Small intestine (tissue), 7 donors: ENCODE data around the gene CFB. TPM values are rescaled to one million over a fixed set of nuclear protein-coding genes. Genes with fewer than 3 reads are reported as not detected.
A peak's percentile ranks its signal among the peaks of the same experiment; 100 is the strongest.

Source experiments
- DNase-seq, 2 donors: peaks; one replicate each; pipeline versions ENCODE4 v3.0.0 to v3.0.0-alpha.2; 2013
- FAIRE-seq: peaks from 2 replicates; lab custom pipeline; 2012; peaks lifted over from hg19 to GRCh38; lab: Jason Lieb, UNC
- H3K27ac ChIP-seq, 3 donors: one replicate each; pipeline ENCODE4 v1.5.1; 2013; ENCODE audit warnings: low read length in 2 of 3, mild to moderate bottlenecking in 2 of 3, control low read depth in 1 of 3, inconsistent platforms in 1 of 3, low read depth in 1 of 3, moderate library complexity in 1 of 3
- H3K27me3 ChIP-seq, 3 donors: one replicate each; pipeline ENCODE4 v1.6.1; 2013; ENCODE audit warnings: low read length in 3 of 3, inconsistent platforms in 1 of 3; ENCODE audit not compliant: control insufficient read depth in 3 of 3, insufficient read depth in 3 of 3
- H3K36me3 ChIP-seq, 3 donors: one replicate each; pipeline ENCODE4 v1.6.1; 2013; ENCODE audit warnings: low read length in 3 of 3, inconsistent platforms in 1 of 3, low read depth in 1 of 3, mild to moderate bottlenecking in 1 of 3, moderate library complexity in 1 of 3; ENCODE audit not compliant: control insufficient read depth in 3 of 3, insufficient read depth in 2 of 3
- H3K4me1 ChIP-seq, 3 donors: one replicate each; pipeline ENCODE4 v1.6.1; 2013; ENCODE audit warnings: low read length in 2 of 3, inconsistent platforms in 1 of 3, low read depth in 1 of 3, mild to moderate bottlenecking in 1 of 3, moderate library complexity in 1 of 3; ENCODE audit not compliant: control insufficient read depth in 3 of 3, insufficient read depth in 2 of 3
- H3K4me3 ChIP-seq, 3 donors: one replicate each; pipeline ENCODE4 v1.5.1; 2013; ENCODE audit warnings: low read length in 3 of 3, control low read depth in 1 of 3, inconsistent platforms in 1 of 3, low read depth in 1 of 3, mild to moderate bottlenecking in 1 of 3, moderate library complexity in 1 of 3
- H3K9me3 ChIP-seq, 2 donors: one replicate each; pipeline ENCODE4 v1.6.1; 2013; ENCODE audit warnings: low read depth in 1 of 2, low read length in 1 of 2; ENCODE audit not compliant: control insufficient read depth in 2 of 2, insufficient read depth in 1 of 2
- WGBS, 3 donors: extraction: QIAGEN DNeasy Blood & Tissue Kit; methylation state at CpG; one replicate each; pipeline ENCODE4 v1.1.7; 2013; 5-methylcytosine and 5-hydroxymethylcytosine counted together
- polyA plus RNA-seq, 4 donors: library from polyadenylated mRNA; stranded (reverse) in 3 of 4; unstranded in 1 of 4; fragments of 200-250 nt in 3 of 4; fragments of 120-200 nt in 1 of 4; gene quantifications; one replicate each; pipeline versions ENCODE4 v1.2.1 to v1.2.3, GENCODE V29; 2013
- donor health status: healthy with polysubstance abuse.
- donor health status: control.
- donor health status: control.
- donor health status: Bipolar disorder and iron deficiency.
- donor health status: healthy.

The CFB gene
- polyA plus RNA-seq, 4 donors, result 38.7 to 141 (median 80.6) TPM

DNA sequence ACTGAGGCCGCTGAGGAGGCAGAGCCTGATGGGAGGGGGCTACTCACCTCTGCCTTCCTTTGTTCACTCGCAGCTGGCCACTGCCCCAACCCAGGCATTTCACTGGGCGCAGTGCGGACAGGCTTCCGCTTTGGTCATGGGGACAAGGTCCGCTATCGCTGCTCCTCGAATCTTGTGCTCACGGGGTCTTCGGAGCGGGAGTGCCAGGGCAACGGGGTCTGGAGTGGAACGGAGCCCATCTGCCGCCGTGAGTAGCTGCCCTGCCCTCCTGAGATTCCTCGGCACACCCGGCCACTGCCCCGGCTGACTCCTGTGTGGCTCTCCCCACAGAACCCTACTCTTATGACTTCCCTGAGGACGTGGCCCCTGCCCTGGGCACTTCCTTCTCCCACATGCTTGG, 12.4 kb upstream of the CFB start:
- WGBS, 3 donors, result 82 to 94% (median 89%) methylated on average over 16 to 19 of the region's 19 CpGs
- no peak overlapping the region for H3K4me3 ChIP-seq
- H3K9me3 ChIP-seq, result peaks cover 0 to 2% of the 10 kb centered on the region in 2 donors
- H3K27me3 ChIP-seq, result no peaks in the 10 kb centered on the region
- DNase-seq (no peak), FAIRE-seq (no peak)
- H3K4me1 ChIP-seq, result peaks cover 0 to 2% (median 2%) of the 10 kb centered on the region in 3 donors
- H3K27ac ChIP-seq, result no peak overlapping the region
- no peaks in the 10 kb centered on the region for H3K36me3 ChIP-seq

DNA sequence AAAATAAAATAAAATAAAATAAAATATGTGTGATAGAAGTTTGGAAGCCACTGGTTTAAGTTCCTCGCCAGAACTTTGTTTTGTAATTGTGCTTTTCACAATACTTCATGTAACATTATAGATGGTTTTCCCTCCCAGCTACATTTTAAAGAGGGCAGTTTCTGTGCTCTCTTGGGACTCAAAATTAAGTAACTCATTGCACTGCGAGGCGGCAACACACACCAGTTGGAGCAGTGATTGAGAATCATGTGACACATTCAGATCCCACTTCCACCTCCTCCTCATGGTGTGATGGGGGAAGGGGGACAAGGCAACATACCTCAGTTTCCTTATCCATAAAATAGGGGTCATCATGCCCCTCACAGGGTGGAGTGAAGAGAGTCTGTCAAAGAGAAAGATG, 10.9 kb upstream of the CFB start:
- WGBS, 3 donors, result 67 to 90% (median 90%) methylated on average over 3 of the region's 3 CpGs
- Histone ChIP-seq H3K36me3 (no peaks in the 10 kb centered on the region), H3K27me3 (no peaks in the 10 kb centered on the region), H3K4me1 (peaks cover 0 to 5% (median 0%) of the 10 kb centered on the region in 3 donors), H3K27ac (no peak overlapping the region), H3K4me3 (no peak overlapping the region), H3K9me3 (peaks cover 0 to 2% of the 10 kb centered on the region in 2 donors)
- no peak for DNase-seq
- no peak for FAIRE-seq

DNA sequence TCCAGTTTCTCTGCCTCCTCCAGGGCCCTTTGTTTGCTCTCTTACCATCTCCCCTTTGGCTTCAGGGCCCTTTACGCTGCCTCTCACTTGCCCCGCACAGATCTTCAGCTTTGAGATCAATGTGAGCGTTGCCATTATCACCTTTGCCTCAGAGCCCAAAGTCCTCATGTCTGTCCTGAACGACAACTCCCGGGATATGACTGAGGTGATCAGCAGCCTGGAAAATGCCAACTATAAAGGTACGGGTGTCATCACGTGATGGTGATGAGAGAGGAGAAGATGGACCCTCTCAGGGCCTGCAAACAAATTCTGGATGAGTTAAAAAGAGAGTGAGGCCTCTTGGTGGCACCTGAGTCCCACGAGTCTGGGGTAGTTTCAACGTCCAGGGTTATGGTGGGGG, 10.1 kb upstream of the CFB start:
- H3K27ac ChIP-seq, result no peak overlapping the region
- H3K9me3 ChIP-seq, result peaks cover 0 to 2% of the 10 kb centered on the region in 2 donors
- peak; percentile 50 to 51 for DNase-seq
- no peak overlapping the region for H3K4me3 ChIP-seq
- no peaks in the 10 kb centered on the region for H3K36me3 ChIP-seq
- 47 to 72% (median 57%) methylated on average over 9 of the region's 9 CpGs for WGBS, 3 donors
- no peak for FAIRE-seq
- no peaks in the 10 kb centered on the region for H3K27me3 ChIP-seq
- peaks cover 0 to 12% (median 0%) of the 10 kb centered on the region in 3 donors for H3K4me1 ChIP-seq

DNA sequence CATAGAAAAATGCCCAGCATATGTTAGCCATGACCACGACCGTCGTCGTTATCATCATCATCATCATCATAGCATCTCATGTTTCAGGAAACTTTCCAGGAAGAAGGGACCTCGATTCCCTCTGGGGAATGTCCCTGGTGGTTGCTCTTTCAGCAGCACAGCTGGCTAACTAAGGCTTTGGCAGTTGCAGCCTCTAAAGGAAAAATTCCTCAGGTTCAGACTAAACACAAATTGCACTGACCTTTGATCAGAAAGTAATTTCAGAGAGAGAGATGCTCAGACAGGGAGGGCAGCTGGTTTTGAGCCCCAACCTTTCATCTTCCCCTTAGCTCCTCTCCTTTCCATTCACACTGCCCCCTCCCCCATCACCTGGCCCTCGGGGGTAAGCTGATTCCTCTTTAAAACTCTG, 5.6 kb upstream of the CFB start:
- 4 to 7% (median 5%) methylated on average over 6 of the region's 6 CpGs for WGBS, 3 donors
- H3K9me3 ChIP-seq, result no peaks in the 10 kb centered on the region
- no peaks in the 10 kb centered on the region for H3K27me3 ChIP-seq
- no peak overlapping the region for H3K27ac ChIP-seq
- FAIRE-seq, result no peak
- H3K36me3 ChIP-seq, result no peaks in the 10 kb centered on the region
- H3K4me3 ChIP-seq, result no peak overlapping the region
- peaks cover 0 to 30% (median 4%) of the 10 kb centered on the region in 3 donors for H3K4me1 ChIP-seq
- DNase-seq, result peak; percentile 52 to 60

DNA sequence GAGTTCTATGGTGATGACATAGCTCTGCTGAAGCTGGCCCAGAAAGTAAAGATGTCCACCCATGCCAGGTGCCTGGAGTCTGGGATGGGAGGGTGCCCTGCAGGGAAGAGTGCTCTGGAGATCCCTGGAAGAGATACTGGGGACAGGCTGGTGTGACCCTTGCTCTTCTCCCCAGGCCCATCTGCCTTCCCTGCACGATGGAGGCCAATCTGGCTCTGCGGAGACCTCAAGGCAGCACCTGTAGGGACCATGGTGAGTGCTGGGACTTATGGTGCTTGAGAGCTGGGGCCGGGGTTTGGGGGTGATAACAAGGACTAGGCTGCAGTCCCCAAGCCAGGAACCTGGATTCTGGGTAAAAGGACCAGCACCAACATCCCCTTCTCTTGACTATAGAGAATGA, 2.2 kb upstream of the CFB start:
- DNase-seq, result no peak

DNA sequence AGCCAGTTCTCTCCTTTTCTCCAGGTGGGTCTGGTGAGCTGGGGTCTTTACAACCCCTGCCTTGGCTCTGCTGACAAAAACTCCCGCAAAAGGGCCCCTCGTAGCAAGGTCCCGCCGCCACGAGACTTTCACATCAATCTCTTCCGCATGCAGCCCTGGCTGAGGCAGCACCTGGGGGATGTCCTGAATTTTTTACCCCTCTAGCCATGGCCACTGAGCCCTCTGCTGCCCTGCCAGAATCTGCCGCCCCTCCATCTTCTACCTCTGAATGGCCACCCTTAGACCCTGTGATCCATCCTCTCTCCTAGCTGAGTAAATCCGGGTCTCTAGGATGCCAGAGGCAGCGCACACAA, 765 bp upstream of the CFB start:
- DNase-seq (no peak), FAIRE-seq (no peak)
- 23 to 50% (median 36%) methylated on average over 9 of the region's 9 CpGs for WGBS, 3 donors
- Histone ChIP-seq H3K36me3 (peaks cover 0 to 6% (median 0%) of the 10 kb centered on the region in 3 donors), H3K4me1 (peaks cover 0 to 37% (median 4%) of the 10 kb centered on the region in 3 donors), H3K27me3 (no peaks in the 10 kb centered on the region), H3K27ac (peak overlapping the region; percentile 86 to 95 (median 92)), H3K9me3 (no peaks in the 10 kb centered on the region), H3K4me3 (peak overlapping the region in 1 of 3 donors; percentile 4)

More for the DNA sequence above, 2.2 kb upstream of the CFB start:
- H3K9me3 ChIP-seq, result no peaks in the 10 kb centered on the region
- peaks cover 0 to 5% (median 0%) of the 10 kb centered on the region in 3 donors for H3K36me3 ChIP-seq
- no peaks in the 10 kb centered on the region for H3K27me3 ChIP-seq
- FAIRE-seq, result no peak
- no peak overlapping the region for H3K27ac ChIP-seq
- no peak overlapping the region for H3K4me3 ChIP-seq
- H3K4me1 ChIP-seq, result peaks cover 0 to 41% (median 4%) of the 10 kb centered on the region in 3 donors
- 86 to 89% (median 88%) methylated on average over 3 of the region's 3 CpGs for WGBS, 3 donors

DNA sequence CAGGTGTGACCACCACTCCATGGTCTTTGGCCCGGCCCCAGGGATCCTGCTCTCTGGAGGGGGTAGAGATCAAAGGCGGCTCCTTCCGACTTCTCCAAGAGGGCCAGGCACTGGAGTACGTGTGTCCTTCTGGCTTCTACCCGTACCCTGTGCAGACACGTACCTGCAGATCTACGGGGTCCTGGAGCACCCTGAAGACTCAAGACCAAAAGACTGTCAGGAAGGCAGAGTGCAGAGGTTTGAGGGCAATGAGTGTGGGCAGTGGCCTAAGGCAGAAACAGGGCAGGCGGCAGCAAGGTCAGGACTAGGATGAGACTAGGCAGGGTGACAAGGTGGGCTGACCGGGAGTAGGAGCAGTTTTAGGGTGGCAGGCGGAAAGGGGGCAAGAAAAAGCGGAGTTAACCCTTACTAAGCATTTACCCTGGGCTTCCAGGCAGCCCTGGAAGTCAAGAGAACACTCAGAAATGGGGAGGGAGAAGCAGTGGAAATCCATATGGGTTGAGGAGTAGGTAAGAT, 533 bp downstream of the CFB start:
- H3K36me3 ChIP-seq, result peaks cover 0 to 17% (median 0%) of the 10 kb centered on the region in 3 donors
- H3K9me3 ChIP-seq, result no peaks in the 10 kb centered on the region
- H3K27me3 ChIP-seq, result no peaks in the 10 kb centered on the region
- FAIRE-seq (no peak), DNase-seq (no peak)
- H3K4me3 ChIP-seq, result peak overlapping the region in 2 of 3 donors; percentile 33 to 46
- 32 to 66% (median 54%) methylated on average over 11 of the region's 11 CpGs for WGBS, 3 donors
- H3K4me1 ChIP-seq, result peaks cover 0 to 31% (median 4%) of the 10 kb centered on the region in 3 donors
- H3K27ac ChIP-seq, result peak overlapping the region; percentile 86 to 95 (median 92)

DNA sequence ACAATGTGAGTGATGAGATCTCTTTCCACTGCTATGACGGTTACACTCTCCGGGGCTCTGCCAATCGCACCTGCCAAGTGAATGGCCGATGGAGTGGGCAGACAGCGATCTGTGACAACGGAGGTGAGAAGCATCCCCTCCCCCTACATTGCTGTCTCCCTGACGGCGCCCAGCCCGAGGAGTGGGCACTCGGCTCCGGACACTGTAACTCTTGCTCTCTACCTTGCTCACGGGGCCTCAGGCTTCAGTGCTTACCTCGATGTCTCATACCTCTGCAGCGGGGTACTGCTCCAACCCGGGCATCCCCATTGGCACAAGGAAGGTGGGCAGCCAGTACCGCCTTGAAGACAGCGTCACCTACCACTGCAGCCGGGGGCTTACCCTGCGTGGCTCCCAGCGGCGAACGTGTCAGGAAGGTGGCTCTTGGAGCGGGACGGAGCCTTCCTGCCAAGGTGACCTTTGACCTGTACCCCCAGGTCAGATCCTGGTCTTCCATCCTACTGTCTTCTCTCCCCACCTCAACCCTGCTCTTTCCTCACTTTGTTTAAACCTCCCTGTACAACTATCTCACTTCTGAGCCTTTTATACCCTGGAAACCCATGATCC, 1.3 kb downstream of the CFB start:
- no peak for FAIRE-seq
- Histone ChIP-seq H3K27me3 (no peaks in the 10 kb centered on the region), H3K4me3 (no peak overlapping the region), H3K9me3 (no peaks in the 10 kb centered on the region), H3K36me3 (peaks cover 0 to 24% (median 0%) of the 10 kb centered on the region in 3 donors), H3K4me1 (peaks cover 0 to 31% (median 4%) of the 10 kb centered on the region in 3 donors), H3K27ac (no peak overlapping the region)
- DNase-seq, result no peak
- WGBS, 3 donors, result 90 to 92% (median 91%) methylated on average over 24 of the region's 24 CpGs
